ENCODE results near the gene MALSU1.

The MALSU1 gene

DNA sequence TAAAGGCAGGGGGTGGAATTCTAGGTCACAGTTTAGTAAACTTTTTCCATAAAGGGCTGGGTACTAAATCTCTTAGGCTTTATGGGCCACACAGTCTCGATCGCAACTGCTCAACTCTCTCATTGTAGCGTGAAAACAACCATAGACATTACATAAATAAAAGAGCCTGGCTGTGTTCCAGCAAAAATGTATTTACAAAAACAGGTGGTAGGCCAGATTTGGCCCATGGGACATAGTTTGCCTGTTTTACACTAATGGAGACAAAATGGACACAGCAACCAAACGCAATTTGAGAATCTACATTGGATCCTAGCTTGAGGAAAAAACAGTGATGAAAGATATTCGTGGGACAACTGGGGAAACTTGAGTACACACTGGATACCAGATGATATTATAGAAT, 23.2 kb upstream of the MALSU1 start:
- TF ChIP-seq, protein P1, sequence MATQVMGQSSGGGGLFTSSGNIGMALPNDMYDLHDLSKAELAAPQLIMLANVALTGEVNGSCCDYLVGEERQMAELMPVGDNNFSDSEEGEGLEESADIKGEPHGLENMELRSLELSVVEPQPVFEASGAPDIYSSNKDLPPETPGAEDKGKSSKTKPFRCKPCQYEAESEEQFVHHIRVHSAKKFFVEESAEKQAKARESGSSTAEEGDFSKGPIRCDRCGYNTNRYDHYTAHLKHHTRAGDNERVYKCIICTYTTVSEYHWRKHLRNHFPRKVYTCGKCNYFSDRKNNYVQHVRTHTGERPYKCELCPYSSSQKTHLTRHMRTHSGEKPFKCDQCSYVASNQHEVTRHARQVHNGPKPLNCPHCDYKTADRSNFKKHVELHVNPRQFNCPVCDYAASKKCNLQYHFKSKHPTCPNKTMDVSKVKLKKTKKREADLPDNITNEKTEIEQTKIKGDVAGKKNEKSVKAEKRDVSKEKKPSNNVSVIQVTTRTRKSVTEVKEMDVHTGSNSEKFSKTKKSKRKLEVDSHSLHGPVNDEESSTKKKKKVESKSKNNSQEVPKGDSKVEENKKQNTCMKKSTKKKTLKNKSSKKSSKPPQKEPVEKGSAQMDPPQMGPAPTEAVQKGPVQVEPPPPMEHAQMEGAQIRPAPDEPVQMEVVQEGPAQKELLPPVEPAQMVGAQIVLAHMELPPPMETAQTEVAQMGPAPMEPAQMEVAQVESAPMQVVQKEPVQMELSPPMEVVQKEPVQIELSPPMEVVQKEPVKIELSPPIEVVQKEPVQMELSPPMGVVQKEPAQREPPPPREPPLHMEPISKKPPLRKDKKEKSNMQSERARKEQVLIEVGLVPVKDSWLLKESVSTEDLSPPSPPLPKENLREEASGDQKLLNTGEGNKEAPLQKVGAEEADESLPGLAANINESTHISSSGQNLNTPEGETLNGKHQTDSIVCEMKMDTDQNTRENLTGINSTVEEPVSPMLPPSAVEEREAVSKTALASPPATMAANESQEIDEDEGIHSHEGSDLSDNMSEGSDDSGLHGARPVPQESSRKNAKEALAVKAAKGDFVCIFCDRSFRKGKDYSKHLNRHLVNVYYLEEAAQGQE (IDR thresholded peaks at IDR 0.05; ENCODE audit: insufficient read depth in 1 of 2, low read depth in 2 of 2, low read length in 2 of 2), result no peak
- TF ChIP-seq TAF1 (IDR thresholded peaks at IDR 0.05; ENCODE audit: borderline replicate concordance, insufficient read depth, low read length) (no peak), POLR2AphosphoS5 (IDR thresholded peaks at IDR 0.05; ENCODE audit: low read depth, low read length) (no peak), FOXP2 (optimal IDR thresholded peaks at IDR 0.05; ENCODE audit: borderline replicate concordance, extremely low read depth, extremely low read length, insufficient read depth) (no peak), SIN3A (IDR thresholded peaks at IDR 0.05; ENCODE audit: borderline replicate concordance, insufficient read depth, low read length) (no peak)

- TF ChIP-seq, protein P1 (IDR thresholded peaks at IDR 0.05; ENCODE audit: insufficient read depth in 1 of 2, low read depth in 2 of 2, low read length in 2 of 2), result no peak
- TF ChIP-seq TAF1 (IDR thresholded peaks at IDR 0.05; ENCODE audit: borderline replicate concordance, insufficient read depth, low read length) (no peak), POLR2AphosphoS5 (IDR thresholded peaks at IDR 0.05; ENCODE audit: low read depth, low read length) (no peak), SIN3A (IDR thresholded peaks at IDR 0.05; ENCODE audit: borderline replicate concordance, insufficient read depth, low read length) (no peak), FOXP2 (optimal IDR thresholded peaks at IDR 0.05; ENCODE audit: borderline replicate concordance, extremely low read depth, extremely low read length, insufficient read depth) (no peak)
Observed at GRCh38 chr7:23276376-23276775, 22.8 kb upstream of the MALSU1 start.

DNA sequence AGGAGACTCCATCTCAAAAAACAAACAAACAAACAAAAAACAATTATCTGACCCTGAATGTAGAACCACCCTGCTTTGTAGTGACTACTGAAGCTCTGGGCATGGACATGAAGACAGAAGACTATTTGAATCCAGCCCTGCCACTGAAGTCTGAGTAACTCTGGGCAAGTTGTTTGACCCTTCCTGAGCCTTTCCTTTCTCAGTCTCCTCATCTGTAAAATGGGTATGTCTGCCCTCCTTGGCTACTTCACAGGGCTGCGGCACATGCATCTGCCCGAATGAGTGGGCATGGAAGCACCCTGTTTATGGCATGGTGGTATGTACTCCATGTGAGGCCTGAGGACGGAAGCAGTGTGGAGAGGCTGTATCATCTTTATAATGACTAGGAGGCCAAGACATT, 22.2 kb upstream of the MALSU1 start:
- TF ChIP-seq POLR2AphosphoS5 (IDR thresholded peaks at IDR 0.05; ENCODE audit: low read depth, low read length) (no peak), TAF1 (IDR thresholded peaks at IDR 0.05; ENCODE audit: borderline replicate concordance, insufficient read depth, low read length) (no peak), SIN3A (IDR thresholded peaks at IDR 0.05; ENCODE audit: borderline replicate concordance, insufficient read depth, low read length) (no peak), FOXP2 (optimal IDR thresholded peaks at IDR 0.05; ENCODE audit: borderline replicate concordance, extremely low read depth, extremely low read length, insufficient read depth) (no peak)
- TF ChIP-seq, protein P1 (IDR thresholded peaks at IDR 0.05; ENCODE audit: insufficient read depth in 1 of 2, low read depth in 2 of 2, low read length in 2 of 2), result no peak

- TF ChIP-seq SIN3A (IDR thresholded peaks at IDR 0.05; ENCODE audit: borderline replicate concordance, insufficient read depth, low read length), result no peak
Observed at GRCh38 chr7:23277359-23277989, 21.7 kb upstream of the MALSU1 start.

- no peak for TF ChIP-seq FOXP2 (optimal IDR thresholded peaks at IDR 0.05; ENCODE audit: borderline replicate concordance, extremely low read depth, extremely low read length, insufficient read depth)
- TF ChIP-seq TAF1 (IDR thresholded peaks at IDR 0.05; ENCODE audit: borderline replicate concordance, insufficient read depth, low read length), result no peak
- TF ChIP-seq, protein P1 (IDR thresholded peaks at IDR 0.05; ENCODE audit: insufficient read depth in 1 of 2, low read depth in 2 of 2, low read length in 2 of 2), result no peak
- no peak for TF ChIP-seq SIN3A (IDR thresholded peaks at IDR 0.05; ENCODE audit: borderline replicate concordance, insufficient read depth, low read length)
- no peak for TF ChIP-seq POLR2AphosphoS5 (IDR thresholded peaks at IDR 0.05; ENCODE audit: low read depth, low read length)
Observed at GRCh38 chr7:23279819-23280525, 19.2 kb upstream of the MALSU1 start.
